Stimulated activated CD8-positive, alpha-beta memory T cell treated with anti-CD3 and anti-CD28 coated beads, Interleukin-12 subunit alpha, Interleukin-12 subunit beta, amount 100 ng/mL, for 24 hours (primary cell): Measurements from ENCODE around the gene LAMA5.

ENCODE experiments used
- DNase-seq: peaks from one replicate; pipeline ENCODE4 v3.0.0-alpha.2; 2020; ENCODE audit errors: extremely low read depth

Gene LAMA5

DNA sequence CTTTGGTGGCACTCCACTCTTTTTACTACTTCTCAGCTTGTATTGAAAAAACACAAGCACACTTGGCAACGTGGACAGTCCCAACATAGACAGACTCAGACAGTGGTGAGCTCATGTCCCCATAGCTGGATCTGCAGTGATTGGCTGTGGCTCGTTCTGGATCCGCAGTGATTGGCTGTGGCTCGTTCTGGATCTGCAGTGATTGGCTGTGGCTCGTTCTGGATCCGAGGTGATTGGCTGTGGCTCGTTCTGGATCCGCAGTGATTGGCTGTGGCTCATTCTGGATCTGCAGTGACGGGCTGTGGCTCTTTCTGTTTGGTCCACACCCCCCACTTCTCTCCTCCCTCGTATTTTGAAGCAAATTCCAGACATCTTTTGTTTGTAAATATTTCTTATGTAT is 100.8 kb downstream of the LAMA5 start:
- DNase-seq: no peak

DNA sequence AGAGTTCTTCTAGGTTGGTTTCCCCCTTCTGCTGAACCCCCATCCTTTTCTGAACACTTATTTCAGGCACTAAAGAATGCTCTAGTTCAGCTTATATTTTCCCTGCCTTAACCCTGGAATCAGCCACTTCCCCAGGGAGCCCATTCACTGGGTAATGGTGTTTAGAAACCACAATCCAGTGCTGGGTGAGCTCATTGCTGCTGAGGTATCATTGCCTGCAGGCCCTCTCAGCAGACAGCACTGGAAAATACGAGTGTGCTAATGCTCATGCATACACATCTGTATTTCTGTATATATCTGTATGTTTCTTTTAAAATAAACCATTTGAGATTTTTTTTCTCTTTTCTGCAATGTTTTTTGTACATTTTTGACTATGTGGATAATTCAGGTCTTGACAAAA is 101.7 kb downstream of the LAMA5 start:
- no peak for DNase-seq

DNA sequence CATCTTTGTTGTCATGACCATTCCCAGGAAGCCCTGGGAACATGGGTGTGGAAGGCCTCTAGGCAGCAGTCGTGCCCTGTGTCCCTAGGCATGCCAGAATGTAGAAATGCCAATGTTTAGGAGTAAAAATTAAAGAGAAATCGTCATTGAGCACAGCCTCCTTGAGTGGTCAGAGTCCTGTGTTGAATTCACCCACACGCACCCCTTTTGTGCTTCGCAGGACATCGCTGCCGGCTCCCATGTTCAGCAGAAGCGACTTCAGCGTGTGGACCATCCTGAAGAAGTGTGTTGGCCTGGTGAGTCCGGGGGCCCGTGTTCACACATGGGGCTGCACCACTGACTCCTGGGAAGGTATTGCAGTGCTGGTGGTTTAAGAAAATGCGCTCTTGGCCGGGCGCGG is 103.7 kb downstream of the LAMA5 start:
- no peak for DNase-seq

DNA sequence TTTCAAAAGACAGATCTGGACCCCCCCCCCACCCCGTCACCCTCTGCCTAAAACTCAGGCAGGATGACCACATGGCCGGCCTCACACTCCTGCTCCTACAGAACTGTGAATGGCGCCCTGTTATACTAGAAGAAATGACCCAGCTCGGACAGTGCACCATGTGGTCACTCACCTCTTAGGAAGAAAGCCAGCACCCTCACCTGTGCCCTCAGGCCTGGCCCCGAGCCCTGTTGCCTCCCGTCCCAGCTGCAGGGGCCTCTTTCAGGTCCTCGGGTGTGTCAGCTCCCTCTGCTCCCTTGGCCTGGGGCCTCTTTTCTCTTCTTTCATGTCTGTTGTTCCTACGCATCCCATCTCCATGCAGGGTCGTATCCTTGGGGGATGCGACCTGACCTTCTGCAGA is 105.0 kb downstream of the LAMA5 start:
- no peak for DNase-seq

DNA sequence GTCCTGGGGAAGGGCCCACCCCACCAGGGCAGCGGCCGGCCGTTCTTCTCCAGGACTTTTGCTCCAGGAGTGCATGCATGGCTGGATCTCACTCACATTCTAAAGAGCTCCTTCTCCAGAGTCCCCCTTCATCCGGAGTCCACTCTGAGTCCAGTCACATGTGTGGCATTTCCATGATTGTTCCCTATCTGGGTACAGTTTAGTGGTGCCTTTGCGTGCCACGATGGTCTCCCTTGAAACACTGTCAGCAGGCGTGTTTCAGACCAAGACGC is 107.9 kb downstream of the LAMA5 start:
- no peak for DNase-seq
